SU-DHL-6 (cell line): ENCODE measurements around the gene CEL.

ENCODE experiments used
- CTCF ChIP-seq: fragments of 200-600 bp; sonication (generic); IDR thresholded peaks from one replicate; pipeline ENCODE4 v1.5.1; 2017; ENCODE audit warnings: antibody characterized with exemption, mild to moderate bottlenecking, low read length, moderate library complexity; ENCODE audit not compliant: insufficient read depth, poor library complexity, severe bottlenecking
- EZH2phosphoT487 ChIP-seq: fragments of 200-600 bp; sonication (generic), shearing (Covaris generic); conservative IDR thresholded peaks from 2 replicates; pipeline ENCODE4 v1.6.1; 2018; ENCODE audit warnings: mild to moderate bottlenecking, antibody characterized with exemption, low read length, moderate library complexity, mixed read lengths

DNA sequence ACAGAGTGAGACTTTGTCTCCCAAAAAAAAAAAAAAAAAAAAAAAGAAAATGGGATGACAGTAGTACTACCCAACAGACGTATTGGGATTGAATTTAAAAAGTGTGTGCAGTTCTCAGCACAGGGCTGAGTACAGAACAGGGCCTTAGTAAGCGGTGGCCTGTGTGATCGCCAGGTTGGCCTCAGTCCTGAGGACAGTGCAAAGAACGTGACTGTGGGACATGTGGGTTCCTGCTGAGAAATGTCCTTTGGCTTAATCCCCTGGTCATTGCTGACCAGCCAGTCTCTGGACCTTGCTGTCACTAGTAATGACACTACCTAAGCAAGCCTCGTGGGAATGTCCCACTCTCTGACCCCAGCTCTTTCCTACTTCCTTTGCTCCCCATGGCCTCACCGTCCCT, 17.7 kb upstream of the CEL start:
- no peak for TF ChIP-seq CTCF
- no peak for TF ChIP-seq EZH2phosphoT487
